ENCODE results near the gene LRRC36. TPM values are rescaled to one million over a fixed set of nuclear protein-coding genes. Genes with fewer than 3 reads are reported as not detected.

Gene LRRC36
- total and polyA plus RNA-seq, 9 of the 15 experiments (the other 6 are each of a cell fraction or from before 2014, with no cell fraction given) = 0.09 to 0.40 (median 0.17) TPM; not detected in 1

- no peak for TF ChIP-seq HNRNPUL1 (IDR thresholded peaks at IDR 0.05; ENCODE audit: low read length)
- peak; percentile 57; the same call in 1 of the 2 replicates for TF ChIP-seq ZNF592 (IDR thresholded peaks at IDR 0.05)
- TF ChIP-seq RBFOX2 (IDR thresholded peaks at IDR 0.05; ENCODE audit: low read depth, low read length) = peak; percentile 55; the same call in 1 of the 2 replicates
- TF ChIP-seq EGR1 (conservative IDR thresholded peaks at IDR 0.05) = peak; percentile 68
- peak; percentile 71 for TF ChIP-seq ZFX (CRISPR knock-in tag; IDR thresholded peaks at IDR 0.05)
Measured at GRCh38 chr16:67278773-67279295, 47.8 kb upstream of the LRRC36 start (continued).

All from K562 (cell line).